ENCODE results near the gene DNAI2. TPM values are rescaled to one million over a fixed set of nuclear protein-coding genes. Genes with fewer than 3 reads are reported as not detected.

Gene DNAI2
- total RNA-seq, 4 donors from 2014 or later, result not detected

GRCh38 chr17:74299226-74300009 is 25.4 kb downstream of the DNAI2 start:
- no peak overlapping the region for H3K27ac ChIP-seq
- H3K4me3 ChIP-seq, result no peak overlapping the region
- H3K27me3 ChIP-seq, result no peaks in the 10 kb centered on the region
- no peak for TF ChIP-seq POLR2A (IDR thresholded peaks at IDR 0.05)
- TF ChIP-seq CTCF (IDR thresholded peaks at IDR 0.05 in 4 of 5, conservative IDR thresholded peaks at IDR 0.05 in 1 of 5), result no peak
- intact Hi-C loops (cut with DNase I; ENCODE audit: low total_unique reads), result no loop called here
- DNase-seq, result no peak
- no peaks in the 10 kb centered on the region for H3K36me3 ChIP-seq
- H3K9me3 ChIP-seq, result no peaks in the 10 kb centered on the region
- ATAC-seq, result no peak
- no peaks in the 10 kb centered on the region for H3K4me1 ChIP-seq
- in situ Hi-C loops (cut with MboI; ENCODE audit: low sequenced_read_pairs in 4 of 4), result loop anchor here in 2 of 4 donors (5.0 to 10.0 kb wide), 2 partner anchors 65 to 87 kb away; partner anchors contain the start of genes BTBD17 (in 1 of the 2), GPR142 (in 1 of the 2) and TTYH2 (in 1 of the 2)

- H3K9me3 ChIP-seq, result no peaks in the 10 kb centered on the region
- no peak overlapping the region for H3K4me3 ChIP-seq
- DNase-seq, result no peak
- in situ Hi-C loops (cut with MboI; ENCODE audit: low sequenced_read_pairs in 4 of 4), result loop anchor here in 1 of 4 donors (10.0 kb wide), 1 partner anchor 61 kb away; the partner anchor contains the start of genes BTBD17 and GPR142
- H3K27me3 ChIP-seq, result no peaks in the 10 kb centered on the region
- TF ChIP-seq CTCF (IDR thresholded peaks at IDR 0.05 in 4 of 5, conservative IDR thresholded peaks at IDR 0.05 in 1 of 5) (no peak), POLR2A (IDR thresholded peaks at IDR 0.05) (no peak)
- no peak overlapping the region for H3K27ac ChIP-seq
- intact Hi-C loops (cut with DNase I; ENCODE audit: low total_unique reads), result no loop called here
- no peak for ATAC-seq
- no peaks in the 10 kb centered on the region for H3K4me1 ChIP-seq
- H3K36me3 ChIP-seq, result no peaks in the 10 kb centered on the region
These were observed 29.3 kb downstream of the DNAI2 start for GRCh38 chr17:74303305-74303704.

GRCh38 chr17:74304184-74304583 is 30.1 kb downstream of the DNAI2 start:
- DNase-seq, result no peak
- Histone ChIP-seq H3K9me3 (no peaks in the 10 kb centered on the region), H3K4me3 (no peak overlapping the region), H3K4me1 (no peaks in the 10 kb centered on the region), H3K27ac (no peak overlapping the region), H3K27me3 (no peaks in the 10 kb centered on the region), H3K36me3 (no peaks in the 10 kb centered on the region)
- in situ Hi-C loops (cut with MboI; ENCODE audit: low sequenced_read_pairs in 4 of 4) (loop anchor here in 1 of 4 donors (10.0 kb wide), 1 partner anchor 61 kb away; the partner anchor contains the start of genes BTBD17 and GPR142), intact Hi-C loops (cut with DNase I; ENCODE audit: low total_unique reads) (no loop called here)
- no peak for TF ChIP-seq POLR2A (IDR thresholded peaks at IDR 0.05)
- no peak for TF ChIP-seq CTCF (IDR thresholded peaks at IDR 0.05 in 4 of 5, conservative IDR thresholded peaks at IDR 0.05 in 1 of 5)
- ATAC-seq, result no peak

GRCh38 chr17:74305865-74306654 is 32.0 kb downstream of the DNAI2 start:
- in situ Hi-C loops (cut with MboI; ENCODE audit: low sequenced_read_pairs in 4 of 4), result loop anchor here in 1 of 4 donors (10.0 kb wide), 1 partner anchor 59 kb away; the partner anchor contains the start of genes BTBD17 and GPR142

More at GRCh38 chr17:74305865-74306654, 32.0 kb downstream of the DNAI2 start:
- DNase-seq, result no peak
- intact Hi-C loops (cut with DNase I; ENCODE audit: low total_unique reads), result no loop called here
- TF ChIP-seq POLR2A (IDR thresholded peaks at IDR 0.05), result no peak
- no peak for TF ChIP-seq CTCF (IDR thresholded peaks at IDR 0.05 in 4 of 5, conservative IDR thresholded peaks at IDR 0.05 in 1 of 5)
- Histone ChIP-seq H3K27ac (no peak overlapping the region), H3K9me3 (no peaks in the 10 kb centered on the region), H3K4me3 (no peak overlapping the region), H3K4me1 (no peaks in the 10 kb centered on the region), H3K27me3 (no peaks in the 10 kb centered on the region), H3K36me3 (no peaks in the 10 kb centered on the region)
- no peak for ATAC-seq
